H9 (cell line): ENCODE data around the gene FFAR3. TPM values are rescaled to one million over a fixed set of nuclear protein-coding genes. Genes with fewer than 3 reads are reported as not detected.

Experiments used
- DNase-seq: peaks from one replicate; pipeline ENCODE4 v3.0.0-alpha.2; 2017
- H2AFZ ChIP-seq: one replicate; pipeline ENCODE4 v1.6.1; 2013; ENCODE audit warnings: mild to moderate bottlenecking, low read length, control low read depth, moderate library complexity
- H2AK5ac ChIP-seq: 2 replicates; pipeline ENCODE4 v1.6.1; 2013; ENCODE audit warnings: low read length, control low read depth, mixed read lengths; ENCODE audit not compliant: insufficient read length
- H2BK120ac ChIP-seq: one replicate; pipeline ENCODE4 v1.6.1; 2013; ENCODE audit warnings: low read depth, mild to moderate bottlenecking, low read length, control low read depth, inconsistent platforms; ENCODE audit not compliant: poor library complexity, severe bottlenecking
- H2BK12ac ChIP-seq: 2 replicates; pipeline ENCODE4 v1.6.1; 2013; ENCODE audit warnings: low read length, control low read depth, mixed read lengths, low read depth; ENCODE audit not compliant: insufficient read length
- H2BK15ac ChIP-seq: 2 replicates; pipeline ENCODE4 v1.6.1; 2013; ENCODE audit warnings: low read depth, low read length, control low read depth
- H2BK20ac ChIP-seq: one replicate; pipeline ENCODE4 v1.6.1; 2013; ENCODE audit warnings: low read depth, mild to moderate bottlenecking, low read length, control low read depth, inconsistent platforms; ENCODE audit not compliant: poor library complexity, severe bottlenecking
- H2BK5ac ChIP-seq: 2 replicates; pipeline ENCODE4 v1.6.1; 2013; ENCODE audit warnings: low read length, control low read depth, mixed read lengths; ENCODE audit not compliant: insufficient read length
- H3K14ac ChIP-seq: 2 replicates; pipeline ENCODE4 v1.6.1; 2013; ENCODE audit warnings: low read length, control low read depth; ENCODE audit not compliant: insufficient read depth
- H3K18ac ChIP-seq: 2 replicates; pipeline ENCODE4 v1.6.1; 2013; ENCODE audit warnings: low read depth, mild to moderate bottlenecking, mixed read lengths, low read length, control low read depth; ENCODE audit not compliant: insufficient read length
- H3K23ac ChIP-seq: 2 replicates; pipeline ENCODE4 v1.6.1; 2013; ENCODE audit warnings: low read length, control low read depth, mixed read lengths, low read depth; ENCODE audit not compliant: insufficient read length
- H3K23me2 ChIP-seq: 2 replicates; pipeline ENCODE4 v1.6.1; 2013; ENCODE audit warnings: low read depth, mild to moderate bottlenecking, mixed read lengths, low read length, control low read depth; ENCODE audit not compliant: insufficient read length, poor library complexity, severe bottlenecking
- H3K27ac ChIP-seq: 2 replicates; pipeline ENCODE4 v1.5.1; 2013; ENCODE audit warnings: low read length, control low read depth, mixed read lengths, low read depth; ENCODE audit not compliant: insufficient read length
- H3K27me3 ChIP-seq: 2 replicates; pipeline ENCODE4 v1.6.1; 2013; ENCODE audit warnings: low read length, control low read depth, inconsistent platforms; ENCODE audit not compliant: insufficient read depth
- H3K4ac ChIP-seq: 2 replicates; pipeline ENCODE4 v1.6.1; 2013; ENCODE audit warnings: low read depth, mild to moderate bottlenecking, control low read depth, inconsistent platforms, low read length, moderate library complexity
- H3K4me1 ChIP-seq: 2 replicates; pipeline ENCODE4 v1.6.1; 2013; ENCODE audit warnings: low read length, control low read depth, inconsistent platforms; ENCODE audit not compliant: insufficient read depth
- H3K4me2 ChIP-seq: 2 replicates; pipeline ENCODE4 v1.6.1; 2013; ENCODE audit warnings: low read length, control low read depth, mixed read lengths; ENCODE audit not compliant: insufficient read length, insufficient read depth
- H3K56ac ChIP-seq: 2 replicates; pipeline ENCODE4 v1.6.1; 2013; ENCODE audit warnings: low read depth, mild to moderate bottlenecking, mixed read lengths, low read length, control low read depth; ENCODE audit not compliant: insufficient read length
- H3K79me1 ChIP-seq: 2 replicates; pipeline ENCODE4 v1.6.1; 2013; ENCODE audit warnings: low read depth, mild to moderate bottlenecking, moderate library complexity, low read length, control low read depth, inconsistent platforms; ENCODE audit not compliant: insufficient read depth, poor library complexity, severe bottlenecking
- H3K79me2 ChIP-seq: 2 replicates; pipeline ENCODE4 v1.6.1; 2013; ENCODE audit warnings: low read length, control low read depth, inconsistent platforms; ENCODE audit not compliant: insufficient read depth
- H3K9ac ChIP-seq: 2 replicates; pipeline ENCODE4 v1.6.1; 2013; ENCODE audit warnings: low read length, control low read depth, mixed read lengths; ENCODE audit not compliant: insufficient read length; ENCODE audit errors: extremely low read depth
- H3K9me3 ChIP-seq: one replicate; pipeline ENCODE4 v1.6.1; 2013; ENCODE audit warnings: low read depth, low read length, inconsistent platforms; ENCODE audit not compliant: control insufficient read depth
- H3T11ph ChIP-seq: one replicate; pipeline ENCODE4 v1.6.1; 2013; ENCODE audit warnings: mild to moderate bottlenecking, low read length, control low read depth, inconsistent platforms
- H4K20me1 ChIP-seq: one replicate; pipeline ENCODE4 v1.6.1; 2013; ENCODE audit not compliant: control insufficient read depth, insufficient read length, insufficient read depth
- H4K5ac ChIP-seq: 2 replicates; pipeline ENCODE4 v1.6.1; 2013; ENCODE audit warnings: low read depth, mild to moderate bottlenecking, mixed read lengths, low read length, control low read depth; ENCODE audit not compliant: insufficient read length
- H4K8ac ChIP-seq: replicated peaks from 2 replicates; pipeline ENCODE4 v1.6.1; 2013; ENCODE audit warnings: low read length, control low read depth, mixed read lengths, low read depth; ENCODE audit not compliant: insufficient read length
- H4K91ac ChIP-seq: 2 replicates; pipeline ENCODE4 v1.6.1; 2013; ENCODE audit warnings: low read depth, mild to moderate bottlenecking, moderate library complexity, mixed read lengths, low read length, control low read depth; ENCODE audit not compliant: insufficient read length
- H3K27ac Mint-ChIP-seq, 3 experiments: 2 replicates in 2 of 3; 3 replicates in 1 of 3; pipeline ENCODE4 v1.8.0; 2020 to 2021; ENCODE audit warnings: mixed read lengths in 3 of 3, mild to moderate bottlenecking in 1 of 3, moderate library complexity in 1 of 3
- H3K27me3 Mint-ChIP-seq: 2 replicates; pipeline ENCODE4 v1.8.0; 2021; ENCODE audit warnings: low read depth, mild to moderate bottlenecking, moderate library complexity, mixed read lengths
- H3K36me3 Mint-ChIP-seq, 3 experiments: 2 replicates in 2 of 3; 3 replicates in 1 of 3; pipeline ENCODE4 v1.8.0; 2020 to 2021; ENCODE audit warnings: low read depth in 3 of 3, mixed read lengths in 3 of 3; ENCODE audit not compliant: insufficient read depth in 1 of 3
- H3K4me1 Mint-ChIP-seq, 2 experiments: 2 replicates each; pipeline ENCODE4 v1.8.0; 2020; ENCODE audit warnings: mixed read lengths in 2 of 2
- H3K4me3 Mint-ChIP-seq, 2 experiments: 2 replicates in 1 of 2; 3 replicates in 1 of 2; pipeline ENCODE4 v1.8.0; 2020 to 2021; ENCODE audit warnings: mild to moderate bottlenecking in 2 of 2, mixed read lengths in 2 of 2, moderate library complexity in 1 of 2
- H3K9me3 Mint-ChIP-seq, 2 experiments: 2 replicates in 1 of 2; 3 replicates in 1 of 2; pipeline ENCODE4 v1.8.0; 2020; ENCODE audit warnings: mild to moderate bottlenecking in 2 of 2, mixed read lengths in 2 of 2, moderate library complexity in 1 of 2
- WGBS: extraction: QIAGEN DNeasy Blood & Tissue Kit; methylation state at CpG from one replicate; pipeline ENCODE4 v1.1.7; 2013; ENCODE audit warnings: missing lambda C conversion rate, low lambda C conversion rate, mixed read lengths; ENCODE audit not compliant: insufficient read length; ENCODE audit errors: extremely low coverage; 5-methylcytosine and 5-hydroxymethylcytosine counted together
- total RNA-seq: library from RNA; stranded (reverse); gene quantifications from 2 replicates; pipeline ENCODE4 v1.2.1, GENCODE V29; 2021
- TF ChIP-seq, protein P1 (sequence below): fragments of 200-600 bp; sonication (generic); conservative IDR thresholded peaks from 3 replicates; pipeline ENCODE4 v1.8.0; 2021; ENCODE audit warnings: antibody characterized with exemption, mild to moderate bottlenecking

Gene FFAR3
- total RNA-seq, 1 experiment from 2014 or later: not detected

DNA sequence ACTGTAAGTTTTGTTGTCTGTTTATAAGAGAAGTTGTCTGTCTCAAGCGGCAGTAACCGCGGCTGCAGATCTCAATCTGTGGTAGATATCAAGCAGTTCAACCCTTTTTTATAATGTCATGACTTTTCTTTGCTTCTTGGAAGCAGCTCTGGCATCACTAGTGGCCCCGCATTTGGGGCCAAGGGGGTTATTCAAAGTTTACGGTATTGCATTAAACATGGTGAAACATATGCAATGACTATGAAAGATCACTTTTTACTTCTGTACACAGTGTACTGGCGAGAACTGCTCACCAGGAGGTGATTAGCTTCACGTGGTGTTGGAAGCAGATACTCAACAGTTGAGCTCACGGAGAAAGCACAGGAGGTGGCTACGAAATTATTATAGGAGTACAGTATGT is 4.6 kb upstream of the FFAR3 start:
- WGBS: no CpG with 5 or more reads among the region's 9 CpGs
- Histone ChIP-seq H2AFZ (no peak overlapping the region), H4K5ac (no peak overlapping the region), H2BK20ac (no peak overlapping the region), H3K27me3 (no peaks in the 10 kb centered on the region), H3K9ac (no peak overlapping the region), H2BK15ac (no peak overlapping the region), H2BK120ac (no peak overlapping the region), H3K56ac (no peak overlapping the region), H3K79me1 (no peaks in the 10 kb centered on the region), H2AK5ac (no peak overlapping the region), H4K91ac (no peak overlapping the region), H3K9me3 (no peaks in the 10 kb centered on the region), H4K8ac (no peak overlapping the region), H2BK12ac (no peak overlapping the region), H2BK5ac (no peak overlapping the region), H3K4me1 (no peaks in the 10 kb centered on the region; the same call in 1 of the 2 replicates), H3K27ac (no peak overlapping the region), H3K14ac (no peak overlapping the region), H3K23ac (no peak overlapping the region), H3K4ac (no peak overlapping the region), H3K79me2 (no peaks in the 10 kb centered on the region), H3K4me2 (no peak overlapping the region), H3T11ph (no peak overlapping the region), H3K23me2 (peaks cover 4% of the 10 kb centered on the region), H3K18ac (no peak overlapping the region), H4K20me1 (peaks cover 4% of the 10 kb centered on the region)
- TF ChIP-seq, protein P1, sequence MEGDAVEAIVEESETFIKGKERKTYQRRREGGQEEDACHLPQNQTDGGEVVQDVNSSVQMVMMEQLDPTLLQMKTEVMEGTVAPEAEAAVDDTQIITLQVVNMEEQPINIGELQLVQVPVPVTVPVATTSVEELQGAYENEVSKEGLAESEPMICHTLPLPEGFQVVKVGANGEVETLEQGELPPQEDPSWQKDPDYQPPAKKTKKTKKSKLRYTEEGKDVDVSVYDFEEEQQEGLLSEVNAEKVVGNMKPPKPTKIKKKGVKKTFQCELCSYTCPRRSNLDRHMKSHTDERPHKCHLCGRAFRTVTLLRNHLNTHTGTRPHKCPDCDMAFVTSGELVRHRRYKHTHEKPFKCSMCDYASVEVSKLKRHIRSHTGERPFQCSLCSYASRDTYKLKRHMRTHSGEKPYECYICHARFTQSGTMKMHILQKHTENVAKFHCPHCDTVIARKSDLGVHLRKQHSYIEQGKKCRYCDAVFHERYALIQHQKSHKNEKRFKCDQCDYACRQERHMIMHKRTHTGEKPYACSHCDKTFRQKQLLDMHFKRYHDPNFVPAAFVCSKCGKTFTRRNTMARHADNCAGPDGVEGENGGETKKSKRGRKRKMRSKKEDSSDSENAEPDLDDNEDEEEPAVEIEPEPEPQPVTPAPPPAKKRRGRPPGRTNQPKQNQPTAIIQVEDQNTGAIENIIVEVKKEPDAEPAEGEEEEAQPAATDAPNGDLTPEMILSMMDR: no peak
- Mint-ChIP-seq H3K9me3 (no peaks in the 10 kb centered on the region), H3K4me3 (no peak overlapping the region), H3K4me1 (peaks cover 14% of the 10 kb centered on the region in 2 experiments), H3K36me3 (no peaks in the 10 kb centered on the region; a peak in 1 of 7 replicates), H3K27me3 (peaks cover 15% of the 10 kb centered on the region), H3K27ac (no peak overlapping the region)
- no peak for DNase-seq
